ENCODE results near the gene PSMD4.
"Not testable (repeated sequence)": the region's sequence is repeated elsewhere in the genome, so short reads cannot be mapped to it uniquely, and the experiment has no call there.

Gene PSMD4

GRCh38 chr1:151254217-151255213, at the start of gene PSMD4:
PSMD4 (plus strand) TSS chr1:151254734; CDS start chr1:151254783, 49 bp downstream.
- peaks cover 29% of the 10 kb centered on the region for H3K4me1 Mint-ChIP-seq (ENCODE audit: low read depth)
- H3K4me3 Mint-ChIP-seq, result peak within 1 kb of the TSS; percentile 94
- H3K36me3 Mint-ChIP-seq (ENCODE audit: low read depth), result peaks cover 9% of the 10 kb centered on the region
- H3K27me3 Mint-ChIP-seq (ENCODE audit: low read depth), result no peaks in the 10 kb centered on the region
- H3K27ac Mint-ChIP-seq, result peak within 1 kb of the TSS; percentile 91
- H3K9me3 Mint-ChIP-seq, result no peaks in the 10 kb centered on the region

- peaks cover 17% of the 10 kb centered on the region for H3K4me1 Mint-ChIP-seq (ENCODE audit: low read depth)
- H3K27ac Mint-ChIP-seq; H3K4me3 Mint-ChIP-seq; H3K9me3 Mint-ChIP-seq; H3K27me3 Mint-ChIP-seq (ENCODE audit: low read depth): not testable (repeated sequence)
- peaks cover 23% of the 10 kb centered on the region for H3K36me3 Mint-ChIP-seq (ENCODE audit: low read depth)
Observed at GRCh38 chr1:151205381-151205965, 49.1 kb upstream of the PSMD4 start.

- peaks cover 20% of the 10 kb centered on the region for H3K36me3 Mint-ChIP-seq (ENCODE audit: low read depth)
- H3K27me3 Mint-ChIP-seq (ENCODE audit: low read depth), result no peaks in the 10 kb centered on the region
- H3K4me1 Mint-ChIP-seq (ENCODE audit: low read depth), result peaks cover 23% of the 10 kb centered on the region
- H3K27ac Mint-ChIP-seq, result peak overlapping the region; percentile 50
- H3K4me3 Mint-ChIP-seq, result no peak overlapping the region
- no peaks in the 10 kb centered on the region for H3K9me3 Mint-ChIP-seq
Observed at GRCh38 chr1:151210830-151211229, 43.7 kb upstream of the PSMD4 start.

- H3K27ac Mint-ChIP-seq, result peak overlapping the region; percentile 87
Observed at GRCh38 chr1:151211972-151212705, 42.4 kb upstream of the PSMD4 start.

GRCh38 chr1:151213560-151213959, 41.0 kb upstream of the PSMD4 start:
- H3K27ac Mint-ChIP-seq, result no peak overlapping the region
- H3K27me3 Mint-ChIP-seq (ENCODE audit: low read depth), result no peaks in the 10 kb centered on the region
- H3K9me3 Mint-ChIP-seq, result no peaks in the 10 kb centered on the region
- H3K4me3 Mint-ChIP-seq, result no peak overlapping the region
- peaks cover 15% of the 10 kb centered on the region for H3K36me3 Mint-ChIP-seq (ENCODE audit: low read depth)
- H3K4me1 Mint-ChIP-seq (ENCODE audit: low read depth), result peaks cover 25% of the 10 kb centered on the region

More at GRCh38 chr1:151211972-151212705, 42.4 kb upstream of the PSMD4 start:
- H3K36me3 Mint-ChIP-seq (ENCODE audit: low read depth), result peaks cover 17% of the 10 kb centered on the region
- peak overlapping the region; percentile 65 for H3K4me3 Mint-ChIP-seq
- H3K9me3 Mint-ChIP-seq, result no peaks in the 10 kb centered on the region
- H3K4me1 Mint-ChIP-seq (ENCODE audit: low read depth), result peaks cover 23% of the 10 kb centered on the region
- H3K27me3 Mint-ChIP-seq (ENCODE audit: low read depth), result no peaks in the 10 kb centered on the region

- H3K9me3 Mint-ChIP-seq, result no peaks in the 10 kb centered on the region
- peaks cover 11% of the 10 kb centered on the region for H3K36me3 Mint-ChIP-seq (ENCODE audit: low read depth)
- H3K4me3 Mint-ChIP-seq, result no peak overlapping the region
- no peaks in the 10 kb centered on the region for H3K27me3 Mint-ChIP-seq (ENCODE audit: low read depth)
- no peak overlapping the region for H3K27ac Mint-ChIP-seq
- H3K4me1 Mint-ChIP-seq (ENCODE audit: low read depth), result peaks cover 7% of the 10 kb centered on the region
Observed at GRCh38 chr1:151221616-151222015, 32.9 kb upstream of the PSMD4 start.

- Mint-ChIP-seq H3K27me3 (ENCODE audit: low read depth) (no peaks in the 10 kb centered on the region), H3K4me3 (no peak overlapping the region), H3K4me1 (ENCODE audit: low read depth) (peaks cover 7% of the 10 kb centered on the region), H3K9me3 (no peaks in the 10 kb centered on the region), H3K27ac (no peak overlapping the region), H3K36me3 (ENCODE audit: low read depth) (peaks cover 14% of the 10 kb centered on the region)
Observed at GRCh38 chr1:151222130-151222529, 32.4 kb upstream of the PSMD4 start.

- Mint-ChIP-seq H3K27ac (peak overlapping the region; percentile 24), H3K4me1 (ENCODE audit: low read depth) (peaks cover 6% of the 10 kb centered on the region), H3K4me3 (no peak overlapping the region), H3K9me3 (no peaks in the 10 kb centered on the region), H3K36me3 (ENCODE audit: low read depth) (peaks cover 62% of the 10 kb centered on the region), H3K27me3 (ENCODE audit: low read depth) (no peaks in the 10 kb centered on the region)
Observed at GRCh38 chr1:151235235-151235634, 19.3 kb upstream of the PSMD4 start.

- no peak overlapping the region for H3K4me3 Mint-ChIP-seq
- no peak overlapping the region for H3K27ac Mint-ChIP-seq
- H3K36me3 Mint-ChIP-seq (ENCODE audit: low read depth), result peaks cover 55% of the 10 kb centered on the region
- H3K27me3 Mint-ChIP-seq (ENCODE audit: low read depth), result no peaks in the 10 kb centered on the region
- H3K4me1 Mint-ChIP-seq (ENCODE audit: low read depth), result peaks cover 8% of the 10 kb centered on the region
- H3K9me3 Mint-ChIP-seq, result no peaks in the 10 kb centered on the region
Observed at GRCh38 chr1:151237678-151238466, 16.7 kb upstream of the PSMD4 start.

- Mint-ChIP-seq H3K4me3 (no peak overlapping the region), H3K9me3 (no peaks in the 10 kb centered on the region), H3K36me3 (ENCODE audit: low read depth) (peaks cover 61% of the 10 kb centered on the region), H3K4me1 (ENCODE audit: low read depth) (peaks cover 10% of the 10 kb centered on the region), H3K27ac (no peak overlapping the region), H3K27me3 (ENCODE audit: low read depth) (no peaks in the 10 kb centered on the region)
Observed at GRCh38 chr1:151238467-151238739, 16.1 kb upstream of the PSMD4 start.

GRCh38 chr1:151242442-151242841, 12.1 kb upstream of the PSMD4 start:
- no peak overlapping the region for H3K27ac Mint-ChIP-seq
- no peaks in the 10 kb centered on the region for H3K27me3 Mint-ChIP-seq (ENCODE audit: low read depth)
- H3K4me3 Mint-ChIP-seq, result no peak overlapping the region
- peaks cover 56% of the 10 kb centered on the region for H3K36me3 Mint-ChIP-seq (ENCODE audit: low read depth)
- no peaks in the 10 kb centered on the region for H3K9me3 Mint-ChIP-seq
- peaks cover 5% of the 10 kb centered on the region for H3K4me1 Mint-ChIP-seq (ENCODE audit: low read depth)

- Mint-ChIP-seq H3K9me3 (no peaks in the 10 kb centered on the region), H3K36me3 (ENCODE audit: low read depth) (peaks cover 53% of the 10 kb centered on the region), H3K27me3 (ENCODE audit: low read depth) (no peaks in the 10 kb centered on the region), H3K4me3 (no peak overlapping the region), H3K27ac (no peak overlapping the region), H3K4me1 (ENCODE audit: low read depth) (peaks cover 4% of the 10 kb centered on the region)
Observed at GRCh38 chr1:151243683-151244216, 10.8 kb upstream of the PSMD4 start.

GRCh38 chr1:151246786-151247185, 7.7 kb upstream of the PSMD4 start:
- H3K36me3 Mint-ChIP-seq (ENCODE audit: low read depth), result peaks cover 54% of the 10 kb centered on the region
- no peaks in the 10 kb centered on the region for H3K9me3 Mint-ChIP-seq
- H3K4me1 Mint-ChIP-seq (ENCODE audit: low read depth), result peaks cover 8% of the 10 kb centered on the region
- H3K4me3 Mint-ChIP-seq, result no peak overlapping the region
- H3K27me3 Mint-ChIP-seq (ENCODE audit: low read depth), result no peaks in the 10 kb centered on the region
- no peak overlapping the region for H3K27ac Mint-ChIP-seq
